HTERT RPE-1 (cell line): Measurements from ENCODE around the gene B3GALT5.
"Not testable (repeated sequence)": the region's sequence is repeated elsewhere in the genome, so short reads cannot be mapped to it uniquely, and the experiment has no call there.

Source experiments
- in situ Hi-C: fragments of 300-500 bp; cut with MboI; formaldehyde crosslinking; loops from 4 replicates; pipeline ENCODE4 v1.14.3; 2020; ENCODE audit warnings: low sequenced_read_pairs

The B3GALT5 gene

GRCh38 chr21:39686646-39687468, 74.1 kb downstream of the B3GALT5 start:
- in situ Hi-C loops: no loop called here

- in situ Hi-C loops: no loop called here
Observed at GRCh38 chr21:39688010-39688409, 75.3 kb downstream of the B3GALT5 start.

GRCh38 chr21:39689860-39690259, 77.1 kb downstream of the B3GALT5 start:
- in situ Hi-C loops: not testable (repeated sequence)

GRCh38 chr21:39690454-39690853, 77.7 kb downstream of the B3GALT5 start:
- in situ Hi-C loops: no loop called here

- in situ Hi-C loops: no loop called here
Observed at GRCh38 chr21:39694750-39695149, 82.0 kb downstream of the B3GALT5 start.

GRCh38 chr21:39696196-39696595, 83.5 kb downstream of the B3GALT5 start:
- in situ Hi-C loops: no loop called here

- in situ Hi-C loops: no loop called here
Observed at GRCh38 chr21:39696618-39697017, 83.9 kb downstream of the B3GALT5 start.

- in situ Hi-C loops: loop anchor here (25.0 kb wide), 1 partner anchor 188 kb away; no protein-coding TSS in a partner anchor
Observed at GRCh38 chr21:39700318-39700717, 87.6 kb downstream of the B3GALT5 start.

GRCh38 chr21:39703578-39703977, 90.8 kb downstream of the B3GALT5 start:
- in situ Hi-C loops: loop anchor here (25.0 kb wide), 1 partner anchor 191 kb away; no protein-coding TSS in a partner anchor

- in situ Hi-C loops: loop anchor here (25.0 kb wide), 1 partner anchor 194 kb away; no protein-coding TSS in a partner anchor
Observed at GRCh38 chr21:39705849-39706248, 93.1 kb downstream of the B3GALT5 start.

- in situ Hi-C loops: loop anchor here (25.0 kb wide), 1 partner anchor 195 kb away; no protein-coding TSS in a partner anchor
Observed at GRCh38 chr21:39707316-39707715, 94.6 kb downstream of the B3GALT5 start.

- in situ Hi-C loops: loop anchor here (25.0 kb wide), 1 partner anchor 199 kb away; no protein-coding TSS in a partner anchor
Observed at GRCh38 chr21:39710866-39711265, 98.1 kb downstream of the B3GALT5 start.

- in situ Hi-C loops: loop anchor here (25.0 kb wide), 1 partner anchor 200 kb away; no protein-coding TSS in a partner anchor
Observed at GRCh38 chr21:39712273-39712672, 99.5 kb downstream of the B3GALT5 start.

- in situ Hi-C loops: loop anchor here (25.0 kb wide), 1 partner anchor 201 kb away; no protein-coding TSS in a partner anchor
Observed at GRCh38 chr21:39712976-39713375, 100.2 kb downstream of the B3GALT5 start.

GRCh38 chr21:39713905-39714304, 101.2 kb downstream of the B3GALT5 start:
- in situ Hi-C loops: loop anchor here (25.0 kb wide), 1 partner anchor 202 kb away; no protein-coding TSS in a partner anchor

- in situ Hi-C loops: loop anchor here (25.0 kb wide), 1 partner anchor 202 kb away; no protein-coding TSS in a partner anchor
Observed at GRCh38 chr21:39714331-39714730, 101.6 kb downstream of the B3GALT5 start.

GRCh38 chr21:39715804-39716397, 103.2 kb downstream of the B3GALT5 start:
- in situ Hi-C loops: loop anchor here (25.0 kb wide), 1 partner anchor 204 kb away; no protein-coding TSS in a partner anchor

GRCh38 chr21:39720126-39720778, 107.5 kb downstream of the B3GALT5 start:
- in situ Hi-C loops: loop anchor here (25.0 kb wide), 1 partner anchor 208 kb away; no protein-coding TSS in a partner anchor

- in situ Hi-C loops: loop anchor here (25.0 kb wide), 1 partner anchor 210 kb away; no protein-coding TSS in a partner anchor
Observed at GRCh38 chr21:39721885-39722284, 109.1 kb downstream of the B3GALT5 start.
